Measurements from ENCODE around the gene UQCC2.

The UQCC2 gene

GRCh38 chr6:33742092-33742491, 30.6 kb upstream of the UQCC2 start:
- Mint-ChIP-seq H3K36me3 (ENCODE audit: low read depth) (no peaks in the 10 kb centered on the region), H3K4me3 (no peak overlapping the region), H3K9me3 (no peaks in the 10 kb centered on the region), H3K27me3 (ENCODE audit: low read depth) (peaks cover 15% of the 10 kb centered on the region), H3K27ac (peak overlapping the region in 1 of 3 experiments; percentile 79), H3K4me1 (peaks cover 54% of the 10 kb centered on the region)
- TF ChIP-seq, protein P1, sequence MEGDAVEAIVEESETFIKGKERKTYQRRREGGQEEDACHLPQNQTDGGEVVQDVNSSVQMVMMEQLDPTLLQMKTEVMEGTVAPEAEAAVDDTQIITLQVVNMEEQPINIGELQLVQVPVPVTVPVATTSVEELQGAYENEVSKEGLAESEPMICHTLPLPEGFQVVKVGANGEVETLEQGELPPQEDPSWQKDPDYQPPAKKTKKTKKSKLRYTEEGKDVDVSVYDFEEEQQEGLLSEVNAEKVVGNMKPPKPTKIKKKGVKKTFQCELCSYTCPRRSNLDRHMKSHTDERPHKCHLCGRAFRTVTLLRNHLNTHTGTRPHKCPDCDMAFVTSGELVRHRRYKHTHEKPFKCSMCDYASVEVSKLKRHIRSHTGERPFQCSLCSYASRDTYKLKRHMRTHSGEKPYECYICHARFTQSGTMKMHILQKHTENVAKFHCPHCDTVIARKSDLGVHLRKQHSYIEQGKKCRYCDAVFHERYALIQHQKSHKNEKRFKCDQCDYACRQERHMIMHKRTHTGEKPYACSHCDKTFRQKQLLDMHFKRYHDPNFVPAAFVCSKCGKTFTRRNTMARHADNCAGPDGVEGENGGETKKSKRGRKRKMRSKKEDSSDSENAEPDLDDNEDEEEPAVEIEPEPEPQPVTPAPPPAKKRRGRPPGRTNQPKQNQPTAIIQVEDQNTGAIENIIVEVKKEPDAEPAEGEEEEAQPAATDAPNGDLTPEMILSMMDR (IDR thresholded peaks at IDR 0.05; ENCODE audit: unreplicated experiment in 3 of 3) = no peak

- peaks cover 42% of the 10 kb centered on the region for H3K4me1 Mint-ChIP-seq
- H3K36me3 Mint-ChIP-seq (ENCODE audit: low read depth) = no peaks in the 10 kb centered on the region
- H3K9me3 Mint-ChIP-seq = no peaks in the 10 kb centered on the region
- TF ChIP-seq, protein P1 (IDR thresholded peaks at IDR 0.05; ENCODE audit: unreplicated experiment in 3 of 3) = no peak
- no peak overlapping the region for H3K4me3 Mint-ChIP-seq
- H3K27me3 Mint-ChIP-seq (ENCODE audit: low read depth) = peaks cover 12% of the 10 kb centered on the region
- no peak overlapping the region for H3K27ac Mint-ChIP-seq
Observed at GRCh38 chr6:33740794-33741193, 29.3 kb upstream of the UQCC2 start.

DNA sequence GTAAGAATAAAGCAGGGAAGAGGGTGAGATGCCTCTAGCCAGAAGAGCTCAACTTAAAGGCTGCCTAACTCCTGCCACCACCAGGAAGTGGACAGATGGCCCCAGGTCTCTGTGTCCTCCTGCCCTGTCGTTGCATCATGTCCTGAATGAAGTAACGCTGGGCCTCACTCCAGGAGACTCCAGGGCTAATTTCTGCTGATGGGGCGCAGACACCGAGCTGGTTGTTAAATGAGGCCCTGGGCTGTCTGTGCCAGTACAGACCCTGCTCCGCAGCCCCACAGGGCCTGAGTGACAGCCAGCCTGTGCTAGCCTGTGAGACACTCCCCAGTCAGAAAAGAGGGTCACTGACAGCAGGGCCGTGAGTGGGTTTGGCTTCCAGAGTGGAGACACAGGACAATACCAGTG, 28.7 kb upstream of the UQCC2 start:
- H3K27ac Mint-ChIP-seq = no peak overlapping the region
- TF ChIP-seq, protein P1 (IDR thresholded peaks at IDR 0.05; ENCODE audit: unreplicated experiment in 3 of 3) = no peak
- no peaks in the 10 kb centered on the region for H3K9me3 Mint-ChIP-seq

GRCh38 chr6:33739571-33739970, 28.1 kb upstream of the UQCC2 start:
- no peak overlapping the region for H3K4me3 Mint-ChIP-seq
- H3K4me1 Mint-ChIP-seq = peaks cover 32% of the 10 kb centered on the region
- peaks cover 12% of the 10 kb centered on the region for H3K27me3 Mint-ChIP-seq (ENCODE audit: low read depth)
- TF ChIP-seq, protein P1 (IDR thresholded peaks at IDR 0.05; ENCODE audit: unreplicated experiment in 3 of 3) = no peak
- H3K27ac Mint-ChIP-seq = no peak overlapping the region
- no peaks in the 10 kb centered on the region for H3K36me3 Mint-ChIP-seq (ENCODE audit: low read depth)
- H3K9me3 Mint-ChIP-seq = no peaks in the 10 kb centered on the region

More for the DNA sequence above, 28.7 kb upstream of the UQCC2 start:
- H3K4me1 Mint-ChIP-seq = peaks cover 36% of the 10 kb centered on the region
- H3K4me3 Mint-ChIP-seq = no peak overlapping the region
- H3K27me3 Mint-ChIP-seq (ENCODE audit: low read depth) = peaks cover 12% of the 10 kb centered on the region
- H3K36me3 Mint-ChIP-seq (ENCODE audit: low read depth) = no peaks in the 10 kb centered on the region

DNA sequence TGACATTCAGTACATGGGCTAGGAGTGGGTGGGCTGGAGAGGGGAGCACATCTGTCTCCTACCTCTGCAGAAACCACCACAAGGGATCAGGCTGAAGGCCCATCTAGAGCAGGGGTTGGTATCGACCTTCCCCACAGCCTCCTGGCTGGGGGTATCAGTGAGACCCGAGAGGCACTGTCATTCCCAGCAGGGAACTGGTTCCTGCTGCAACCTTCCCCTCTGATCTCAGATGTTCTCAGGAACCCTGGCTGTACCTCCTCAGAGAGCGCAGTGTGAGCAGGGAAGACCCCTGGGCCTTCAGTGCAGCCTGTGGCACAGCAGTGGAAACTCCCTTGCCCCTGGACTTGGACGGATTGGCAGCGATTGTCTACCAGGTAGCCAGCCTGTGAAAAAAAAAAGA, 27.4 kb upstream of the UQCC2 start:
- H3K36me3 Mint-ChIP-seq (ENCODE audit: low read depth) = no peaks in the 10 kb centered on the region
- TF ChIP-seq, protein P1 (IDR thresholded peaks at IDR 0.05; ENCODE audit: unreplicated experiment in 3 of 3) = no peak
- no peak overlapping the region for H3K4me3 Mint-ChIP-seq
- H3K27ac Mint-ChIP-seq = no peak overlapping the region
- peaks cover 8% of the 10 kb centered on the region for H3K27me3 Mint-ChIP-seq (ENCODE audit: low read depth)
- H3K4me1 Mint-ChIP-seq = peaks cover 25% of the 10 kb centered on the region
- no peaks in the 10 kb centered on the region for H3K9me3 Mint-ChIP-seq

GRCh38 chr6:33738153-33738552, 26.7 kb upstream of the UQCC2 start:
- H3K36me3 Mint-ChIP-seq (ENCODE audit: low read depth) = no peaks in the 10 kb centered on the region
- peaks cover 8% of the 10 kb centered on the region for H3K27me3 Mint-ChIP-seq (ENCODE audit: low read depth)
- no peak overlapping the region for H3K27ac Mint-ChIP-seq
- no peak overlapping the region for H3K4me3 Mint-ChIP-seq
- TF ChIP-seq, protein P1 (IDR thresholded peaks at IDR 0.05; ENCODE audit: unreplicated experiment in 3 of 3) = no peak
- H3K4me1 Mint-ChIP-seq = peaks cover 18% of the 10 kb centered on the region
- no peaks in the 10 kb centered on the region for H3K9me3 Mint-ChIP-seq

Data from nephron (organoid).